ELF-1 (cell line): ENCODE measurements around the gene TSEN15.
"Not testable (repeated sequence)": the region's sequence is repeated elsewhere in the genome, so short reads cannot be mapped to it uniquely, and the experiment has no call there.

Source experiments
- DNase-seq: peaks from one replicate; pipeline ENCODE4 v3.0.0-alpha.2; 2016; ENCODE audit warnings: low read depth, low spot score

Gene TSEN15

DNA sequence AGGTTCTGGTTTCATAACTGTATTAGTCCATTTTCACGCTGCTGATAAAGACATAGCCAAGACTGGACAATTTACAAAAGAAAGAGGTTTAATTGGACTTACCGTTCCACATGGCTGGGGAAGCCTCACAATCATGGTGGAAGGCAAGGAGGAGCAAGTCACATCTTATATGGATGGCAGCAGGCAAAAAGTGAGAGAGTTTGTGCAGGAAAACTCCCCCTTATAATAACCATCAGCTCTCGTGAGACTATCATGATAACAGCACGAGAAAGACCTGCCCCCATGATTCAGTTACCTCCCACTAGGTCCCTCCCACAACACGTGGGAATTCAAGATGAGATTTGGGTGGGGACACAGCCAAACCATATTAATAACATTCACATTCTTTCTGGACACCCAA is 45.0 kb downstream of the TSEN15 start:
- not testable (repeated sequence) for DNase-seq

DNA sequence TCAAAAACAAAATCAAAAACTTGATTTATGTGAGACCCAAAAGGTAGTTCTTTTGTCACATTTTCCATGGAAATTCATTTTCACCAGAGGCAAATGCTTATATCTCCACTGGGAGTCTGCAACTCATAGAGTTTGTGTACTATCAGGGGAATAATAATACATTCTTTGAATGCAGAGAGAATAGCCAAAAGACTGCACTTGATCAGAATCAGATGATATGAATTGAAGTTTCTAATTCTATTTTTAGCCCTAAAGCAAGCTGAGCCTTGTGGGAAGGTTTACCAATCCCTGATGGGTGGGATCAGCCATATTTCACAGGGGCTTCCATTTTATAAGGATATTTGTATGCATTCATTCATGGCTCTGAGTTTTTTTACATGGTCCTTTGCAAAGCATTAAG is 49.6 kb downstream of the TSEN15 start:
- no peak for DNase-seq

DNA sequence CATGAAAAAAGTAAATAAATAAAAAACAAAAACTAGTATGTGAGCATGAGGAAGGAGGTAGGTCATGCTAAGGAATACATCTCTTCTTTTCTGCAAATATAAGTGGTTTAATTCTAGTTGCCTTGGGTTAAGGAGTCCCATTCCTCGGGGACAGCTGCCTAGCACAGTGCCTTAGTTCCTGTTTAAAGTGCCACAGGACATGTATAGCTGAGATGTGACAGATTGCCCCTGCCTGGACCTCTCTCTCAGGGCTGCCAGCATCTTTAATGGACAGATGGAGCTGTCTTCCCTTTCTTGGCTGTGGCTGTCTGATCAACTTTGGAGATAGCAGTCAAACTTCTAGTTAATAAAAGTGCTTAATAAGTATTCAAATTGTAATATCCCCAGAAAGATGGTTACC is 50.0 kb downstream of the TSEN15 start:
- DNase-seq = no peak

DNA sequence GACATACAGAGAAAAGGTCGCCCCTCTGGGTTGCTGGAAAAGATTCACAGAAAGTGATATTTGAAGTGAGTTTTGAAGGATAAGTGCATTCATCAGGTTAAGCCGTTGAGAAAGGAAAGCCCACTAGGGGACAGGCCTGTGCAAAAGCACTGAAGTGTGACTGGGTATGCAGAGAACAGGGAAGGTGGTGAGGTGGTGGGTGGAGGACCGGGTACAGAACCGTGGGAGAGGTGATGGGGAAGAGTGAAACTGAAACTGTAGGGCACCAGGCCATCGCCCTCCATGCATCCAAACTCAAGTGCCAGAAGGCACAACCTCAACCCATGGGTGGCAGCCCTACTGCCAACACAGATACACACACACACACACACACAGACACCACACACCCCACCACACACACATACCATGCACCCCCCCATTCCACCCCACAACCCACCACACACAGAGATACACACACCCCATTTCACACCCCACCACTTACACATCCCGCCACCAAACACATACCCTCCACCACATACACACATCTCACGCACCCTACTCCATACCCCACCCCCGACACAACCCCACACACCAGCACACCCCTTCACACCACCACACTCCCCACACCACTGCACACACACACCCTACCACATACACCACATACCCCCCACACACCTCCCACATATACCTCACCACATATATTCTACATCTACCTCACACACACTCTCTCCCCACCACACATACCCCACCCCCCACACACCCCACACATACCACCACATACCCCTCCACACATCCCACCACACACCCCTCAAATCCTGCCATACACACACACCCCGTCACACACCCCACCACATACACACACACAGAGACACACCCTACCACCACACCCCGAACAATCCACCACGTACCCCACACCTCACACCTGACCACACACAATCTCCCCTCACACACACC is 59.0 kb downstream of the TSEN15 start:
- DNase-seq = no peak

DNA sequence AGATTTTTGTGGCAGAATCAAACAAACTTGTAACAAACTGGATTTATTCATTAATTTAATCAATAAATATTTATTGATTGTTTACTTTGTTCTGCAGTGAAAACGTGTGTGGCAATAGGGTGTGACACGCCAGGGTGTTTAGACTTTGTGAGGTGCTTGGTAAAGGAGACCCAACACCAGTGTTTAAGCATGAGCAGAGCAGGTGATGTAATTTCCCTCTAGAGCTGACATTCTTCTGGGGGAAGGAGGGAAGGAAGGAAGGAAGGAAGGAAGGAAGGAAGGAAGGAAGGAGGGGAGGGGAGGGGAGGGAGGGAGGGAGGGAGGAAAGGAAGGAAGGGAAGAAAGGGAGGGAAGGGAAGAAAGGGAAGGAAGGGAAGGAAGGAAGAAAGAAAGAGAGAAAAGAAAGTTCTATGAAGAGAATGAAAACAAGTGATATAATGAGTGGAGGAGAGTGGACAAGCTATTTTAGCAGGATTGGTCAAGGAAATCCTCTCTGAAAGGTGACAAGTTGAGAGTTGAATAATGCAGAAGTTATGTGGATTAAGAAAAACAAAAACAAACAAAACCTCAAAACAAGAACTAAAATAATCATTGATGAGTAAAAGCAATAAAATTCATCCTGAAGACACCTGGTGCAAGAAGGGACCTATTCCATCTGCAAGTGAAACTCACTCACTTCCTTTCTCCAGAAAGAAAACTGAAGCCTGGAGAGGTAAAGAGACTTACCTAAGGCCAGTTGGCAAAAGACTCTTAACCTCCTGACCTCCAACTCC is 60.8 kb downstream of the TSEN15 start:
- DNase-seq = no peak

DNA sequence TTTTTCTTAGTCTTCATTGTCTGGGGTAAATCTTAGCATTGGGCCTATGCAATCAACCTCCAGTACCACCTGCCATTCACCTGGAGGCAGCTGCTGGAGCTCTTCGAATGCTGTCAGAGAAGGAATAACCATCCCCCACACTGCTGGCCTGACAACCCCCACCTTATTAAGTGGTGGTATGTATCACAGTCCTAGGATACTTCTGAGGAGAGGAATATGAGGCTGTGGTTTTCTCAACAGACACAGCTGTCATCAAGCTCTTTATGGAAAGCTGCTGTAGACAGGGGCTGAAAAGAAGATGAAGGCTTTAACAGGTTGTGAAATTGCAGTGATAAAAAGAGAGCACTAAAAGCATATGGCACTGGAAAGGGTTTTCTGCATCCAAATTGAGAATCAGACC is 61.7 kb downstream of the TSEN15 start:
- no peak for DNase-seq

DNA sequence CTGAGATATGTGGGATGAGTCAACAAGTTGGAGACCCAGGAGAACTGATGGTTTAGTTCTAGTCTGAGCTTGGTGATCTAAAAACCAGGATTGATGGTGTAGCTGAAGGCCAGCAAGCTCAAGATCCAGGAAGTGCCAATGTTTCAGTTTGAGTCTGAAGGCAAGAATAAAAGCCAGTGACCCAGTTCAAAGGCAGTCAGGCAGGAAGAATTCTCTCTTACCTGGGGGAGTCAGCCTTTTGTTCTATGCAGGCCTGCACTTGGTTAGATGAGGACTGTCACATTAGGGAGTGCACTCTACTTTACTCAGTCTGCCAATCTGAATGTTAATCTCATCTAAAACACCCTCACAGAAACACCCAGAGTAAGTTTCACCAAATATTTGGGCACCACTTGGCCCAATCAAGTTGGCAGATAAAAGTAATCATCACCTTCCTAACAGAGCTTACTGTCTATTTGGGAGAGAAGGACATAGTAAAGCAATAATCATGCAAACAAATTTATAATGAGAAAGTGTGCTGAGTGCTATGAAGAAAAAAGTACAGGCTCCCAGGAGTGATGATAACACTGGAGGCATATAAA is 63.4 kb downstream of the TSEN15 start:
- DNase-seq = no peak

DNA sequence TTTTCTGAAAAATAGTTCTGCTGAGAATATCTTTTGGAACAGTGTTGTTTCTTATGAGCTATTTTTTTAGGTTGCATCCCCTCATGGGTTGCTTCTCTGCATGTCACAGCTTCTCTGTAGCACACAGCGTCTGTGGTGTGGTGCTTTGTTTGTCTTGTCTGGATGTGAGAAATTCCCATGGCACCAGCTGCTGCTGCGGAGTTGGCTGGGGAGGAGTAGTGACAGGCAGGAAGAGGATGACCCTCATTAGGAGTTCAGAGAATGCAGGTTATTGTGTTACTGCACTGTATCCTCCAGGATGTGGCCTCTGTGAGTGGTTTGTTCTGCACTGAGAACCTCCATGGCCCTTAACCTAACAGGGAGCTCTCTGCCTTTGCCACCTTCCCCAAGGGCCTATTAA is 64.8 kb downstream of the TSEN15 start:
- DNase-seq = no peak

DNA sequence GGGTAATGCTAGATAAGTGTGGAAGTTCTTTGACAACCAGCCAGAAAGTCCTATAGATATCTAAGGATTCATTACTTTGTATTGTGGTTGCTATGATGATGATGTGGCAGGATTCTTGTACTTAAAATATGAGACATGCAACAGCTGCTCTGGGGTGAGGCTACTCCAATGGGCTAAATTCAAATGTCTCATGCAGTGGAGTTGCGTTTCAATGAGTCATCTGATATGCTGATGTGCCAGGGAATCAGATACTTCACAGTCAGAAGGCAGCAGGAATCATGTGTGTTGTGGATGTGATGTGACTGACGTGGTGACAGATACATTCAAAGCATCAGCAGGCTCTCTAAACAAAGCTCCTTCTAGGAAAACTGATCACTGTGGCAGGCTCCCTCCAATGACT is 66.5 kb downstream of the TSEN15 start:
- no peak for DNase-seq
